Loucy (cell line): ENCODE data around the gene SLC4A4.

Source experiments
- EZH2phosphoT487 ChIP-seq: fragments of 200-600 bp; IDR thresholded peaks from 2 replicates; pipeline ENCODE4 v1.6.1; 2018; ENCODE audit warnings: antibody characterized with exemption, mild to moderate bottlenecking, moderate library complexity, borderline replicate concordance
- TF ChIP-seq, protein P1 (sequence below): fragments of 200-600 bp; sonication (generic); conservative IDR thresholded peaks from 2 replicates; pipeline ENCODE4 v1.5.1; 2014; ENCODE audit warnings: mild to moderate bottlenecking, antibody characterized with exemption, low read length

- TF ChIP-seq, protein P1, sequence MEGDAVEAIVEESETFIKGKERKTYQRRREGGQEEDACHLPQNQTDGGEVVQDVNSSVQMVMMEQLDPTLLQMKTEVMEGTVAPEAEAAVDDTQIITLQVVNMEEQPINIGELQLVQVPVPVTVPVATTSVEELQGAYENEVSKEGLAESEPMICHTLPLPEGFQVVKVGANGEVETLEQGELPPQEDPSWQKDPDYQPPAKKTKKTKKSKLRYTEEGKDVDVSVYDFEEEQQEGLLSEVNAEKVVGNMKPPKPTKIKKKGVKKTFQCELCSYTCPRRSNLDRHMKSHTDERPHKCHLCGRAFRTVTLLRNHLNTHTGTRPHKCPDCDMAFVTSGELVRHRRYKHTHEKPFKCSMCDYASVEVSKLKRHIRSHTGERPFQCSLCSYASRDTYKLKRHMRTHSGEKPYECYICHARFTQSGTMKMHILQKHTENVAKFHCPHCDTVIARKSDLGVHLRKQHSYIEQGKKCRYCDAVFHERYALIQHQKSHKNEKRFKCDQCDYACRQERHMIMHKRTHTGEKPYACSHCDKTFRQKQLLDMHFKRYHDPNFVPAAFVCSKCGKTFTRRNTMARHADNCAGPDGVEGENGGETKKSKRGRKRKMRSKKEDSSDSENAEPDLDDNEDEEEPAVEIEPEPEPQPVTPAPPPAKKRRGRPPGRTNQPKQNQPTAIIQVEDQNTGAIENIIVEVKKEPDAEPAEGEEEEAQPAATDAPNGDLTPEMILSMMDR = no peak
- TF ChIP-seq EZH2phosphoT487 = no peak
These were observed 78.3 kb downstream of the SLC4A4 start for GRCh38 chr4:71417150-71417549.
